ENCODE results near the gene SPN.
"Not testable (repeated sequence)": the region's sequence is repeated elsewhere in the genome, so short reads cannot be mapped to it uniquely, and the experiment has no call there.

- not testable (repeated sequence) for TF ChIP-seq CTCF (conservative IDR thresholded peaks at IDR 0.05); EZH2 (IDR thresholded peaks at IDR 0.05; ENCODE audit: low read depth)
Measured at GRCh38 chr16:29614691-29615314, 48.2 kb upstream of the SPN start.
